GM18511 (cell line): ENCODE measurements around the gene KCNRG.
"Not testable (repeated sequence)": the region's sequence is repeated elsewhere in the genome, so short reads cannot be mapped to it uniquely, and the experiment has no call there.

Source experiments
- ATAC-seq: cut with Tn5 transposase; IDR thresholded peaks from one replicate; pipeline ENCODE4 v1.9.1; 2021; ENCODE audit warnings: mild to moderate bottlenecking, moderate library complexity; ENCODE audit not compliant: unreplicated experiment

The KCNRG gene

GRCh38 chr13:50015258-50015657 lies at the start of gene KCNRG:
TSS of gene KCNRG (plus strand) at chr13:50015444. CDS start at chr13:50015494, 50 bp downstream.
- ATAC-seq = no peak

GRCh38 chr13:49967456-49967855 lies 47.8 kb upstream of the KCNRG start:
- ATAC-seq = no peak

- ATAC-seq = no peak
Measured at GRCh38 chr13:49972709-49973108, 42.5 kb upstream of the KCNRG start.

GRCh38 chr13:49975826-49976225 lies 39.4 kb upstream of the KCNRG start:
- no peak for ATAC-seq

GRCh38 chr13:49976314-49977258 lies 38.7 kb upstream of the KCNRG start:
- ATAC-seq = no peak

- no peak for ATAC-seq
Measured at GRCh38 chr13:49977992-49978391, 37.3 kb upstream of the KCNRG start.

- no peak for ATAC-seq
Measured at GRCh38 chr13:49980266-49980665, 35.0 kb upstream of the KCNRG start.

GRCh38 chr13:49985129-49985528 lies 30.1 kb upstream of the KCNRG start:
- ATAC-seq = no peak

- ATAC-seq = no peak
Measured at GRCh38 chr13:49986471-49986870, 28.8 kb upstream of the KCNRG start.

GRCh38 chr13:49990612-49991011 lies 24.6 kb upstream of the KCNRG start:
- ATAC-seq = not testable (repeated sequence)

- no peak for ATAC-seq
Measured at GRCh38 chr13:49993111-49993510, 22.1 kb upstream of the KCNRG start.

GRCh38 chr13:49993666-49994065 lies 21.6 kb upstream of the KCNRG start:
- no peak for ATAC-seq

GRCh38 chr13:49995625-49996101 lies 19.6 kb upstream of the KCNRG start:
- ATAC-seq = no peak

GRCh38 chr13:49996161-49996915 lies 18.9 kb upstream of the KCNRG start:
- ATAC-seq = peak; percentile 46

- ATAC-seq = peak; percentile 79
Measured at GRCh38 chr13:49996951-49997895, 18.0 kb upstream of the KCNRG start, which contains the start of gene TRIM13. TSS of gene TRIM13 (plus strand) at chr13:49997042. CDS start at chr13:50011941, 14,899 bp downstream.

GRCh38 chr13:49997955-49998354 lies 17.3 kb upstream of the KCNRG start:
- no peak for ATAC-seq

GRCh38 chr13:49998714-49999624 lies 16.3 kb upstream of the KCNRG start:
- ATAC-seq = no peak

- ATAC-seq = no peak
Measured at GRCh38 chr13:50001287-50001686, 14.0 kb upstream of the KCNRG start.

GRCh38 chr13:50006426-50007135 lies 8.7 kb upstream of the KCNRG start:
- ATAC-seq = no peak
